ENCODE results near the gene GABRG3.

Gene GABRG3

DNA sequence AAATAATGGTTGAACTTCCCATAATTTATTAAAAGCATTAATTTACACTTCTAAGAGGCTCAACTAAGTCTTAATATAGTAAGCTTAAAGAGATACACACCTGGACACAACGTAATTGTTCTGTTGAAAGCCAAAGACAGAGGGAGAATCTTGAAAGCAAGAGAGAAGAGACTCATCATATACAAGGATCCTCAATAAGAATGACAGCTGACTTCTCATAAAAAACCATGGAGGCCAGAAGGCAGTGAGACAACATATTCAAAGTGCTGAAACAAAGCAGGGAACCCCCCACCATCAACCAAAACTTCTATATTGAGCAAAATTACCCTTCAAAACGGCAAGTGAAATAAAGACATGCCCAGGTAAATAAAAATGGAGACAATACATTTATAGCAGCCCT, 16.6 kb upstream of the GABRG3 start:
- no peak for TF ChIP-seq POLR2AphosphoS5 (IDR thresholded peaks at IDR 0.05; ENCODE audit: low read depth, low read length)
- TF ChIP-seq, protein P1, sequence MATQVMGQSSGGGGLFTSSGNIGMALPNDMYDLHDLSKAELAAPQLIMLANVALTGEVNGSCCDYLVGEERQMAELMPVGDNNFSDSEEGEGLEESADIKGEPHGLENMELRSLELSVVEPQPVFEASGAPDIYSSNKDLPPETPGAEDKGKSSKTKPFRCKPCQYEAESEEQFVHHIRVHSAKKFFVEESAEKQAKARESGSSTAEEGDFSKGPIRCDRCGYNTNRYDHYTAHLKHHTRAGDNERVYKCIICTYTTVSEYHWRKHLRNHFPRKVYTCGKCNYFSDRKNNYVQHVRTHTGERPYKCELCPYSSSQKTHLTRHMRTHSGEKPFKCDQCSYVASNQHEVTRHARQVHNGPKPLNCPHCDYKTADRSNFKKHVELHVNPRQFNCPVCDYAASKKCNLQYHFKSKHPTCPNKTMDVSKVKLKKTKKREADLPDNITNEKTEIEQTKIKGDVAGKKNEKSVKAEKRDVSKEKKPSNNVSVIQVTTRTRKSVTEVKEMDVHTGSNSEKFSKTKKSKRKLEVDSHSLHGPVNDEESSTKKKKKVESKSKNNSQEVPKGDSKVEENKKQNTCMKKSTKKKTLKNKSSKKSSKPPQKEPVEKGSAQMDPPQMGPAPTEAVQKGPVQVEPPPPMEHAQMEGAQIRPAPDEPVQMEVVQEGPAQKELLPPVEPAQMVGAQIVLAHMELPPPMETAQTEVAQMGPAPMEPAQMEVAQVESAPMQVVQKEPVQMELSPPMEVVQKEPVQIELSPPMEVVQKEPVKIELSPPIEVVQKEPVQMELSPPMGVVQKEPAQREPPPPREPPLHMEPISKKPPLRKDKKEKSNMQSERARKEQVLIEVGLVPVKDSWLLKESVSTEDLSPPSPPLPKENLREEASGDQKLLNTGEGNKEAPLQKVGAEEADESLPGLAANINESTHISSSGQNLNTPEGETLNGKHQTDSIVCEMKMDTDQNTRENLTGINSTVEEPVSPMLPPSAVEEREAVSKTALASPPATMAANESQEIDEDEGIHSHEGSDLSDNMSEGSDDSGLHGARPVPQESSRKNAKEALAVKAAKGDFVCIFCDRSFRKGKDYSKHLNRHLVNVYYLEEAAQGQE (IDR thresholded peaks at IDR 0.05; ENCODE audit: insufficient read depth in 1 of 2, low read depth in 2 of 2, low read length in 2 of 2), result no peak
- no peak for TF ChIP-seq TAF1 (IDR thresholded peaks at IDR 0.05; ENCODE audit: borderline replicate concordance, insufficient read depth, low read length)
- TF ChIP-seq FOXP2 (optimal IDR thresholded peaks at IDR 0.05; ENCODE audit: borderline replicate concordance, extremely low read depth, extremely low read length, insufficient read depth), result no peak

DNA sequence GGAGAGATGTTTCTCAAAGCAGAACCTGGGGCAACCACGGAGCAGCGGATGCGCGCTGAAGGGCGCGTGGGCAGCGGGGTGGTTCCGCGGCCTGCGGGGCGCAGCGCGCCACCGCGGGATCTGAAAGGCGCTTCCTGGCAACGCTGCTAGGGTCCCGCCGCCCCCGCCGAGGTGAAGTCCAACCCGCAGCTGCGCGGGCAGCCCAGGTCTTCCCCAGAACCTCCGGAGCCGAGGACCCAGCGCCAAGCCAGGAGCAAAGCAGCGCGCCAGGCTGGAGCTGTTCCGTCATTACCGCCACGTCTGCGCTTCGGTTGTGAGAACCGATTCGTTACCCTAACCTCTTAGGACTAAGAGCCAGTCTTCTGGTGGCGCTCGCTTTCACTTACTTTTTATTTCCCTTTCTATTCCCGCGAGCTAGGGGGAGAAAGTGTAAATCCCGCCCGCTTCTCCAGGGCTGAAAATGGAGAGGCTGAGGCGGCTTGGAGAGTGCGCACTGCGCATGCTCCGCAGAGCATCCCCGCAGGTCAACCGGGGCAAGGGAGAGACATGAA, 3.2 kb upstream of the GABRG3 start:
- no peak for TF ChIP-seq TAF1 (IDR thresholded peaks at IDR 0.05; ENCODE audit: borderline replicate concordance, insufficient read depth, low read length)
- no peak for TF ChIP-seq SIN3A (IDR thresholded peaks at IDR 0.05; ENCODE audit: borderline replicate concordance, insufficient read depth, low read length)
- TF ChIP-seq POLR2AphosphoS5 (IDR thresholded peaks at IDR 0.05; ENCODE audit: low read depth, low read length), result no peak
- TF ChIP-seq FOXP2 (optimal IDR thresholded peaks at IDR 0.05; ENCODE audit: borderline replicate concordance, extremely low read depth, extremely low read length, insufficient read depth), result no peak
- TF ChIP-seq, protein P1 (IDR thresholded peaks at IDR 0.05; ENCODE audit: insufficient read depth in 1 of 2, low read depth in 2 of 2, low read length in 2 of 2), result no peak

- TF ChIP-seq SIN3A (IDR thresholded peaks at IDR 0.05; ENCODE audit: borderline replicate concordance, insufficient read depth, low read length), result no peak
- TF ChIP-seq, protein P1 (IDR thresholded peaks at IDR 0.05; ENCODE audit: insufficient read depth in 1 of 2, low read depth in 2 of 2, low read length in 2 of 2), result no peak
- TF ChIP-seq POLR2AphosphoS5 (IDR thresholded peaks at IDR 0.05; ENCODE audit: low read depth, low read length), result no peak
- no peak for TF ChIP-seq FOXP2 (optimal IDR thresholded peaks at IDR 0.05; ENCODE audit: borderline replicate concordance, extremely low read depth, extremely low read length, insufficient read depth)
- no peak for TF ChIP-seq TAF1 (IDR thresholded peaks at IDR 0.05; ENCODE audit: borderline replicate concordance, insufficient read depth, low read length)
Observed at GRCh38 chr15:26968806-26969205, 2.2 kb upstream of the GABRG3 start.

- TF ChIP-seq FOXP2 (optimal IDR thresholded peaks at IDR 0.05; ENCODE audit: borderline replicate concordance, extremely low read depth, extremely low read length, insufficient read depth), result no peak
Observed at GRCh38 chr15:26971271-26972018, 464 bp downstream of the GABRG3 start.

- TF ChIP-seq POLR2AphosphoS5 (IDR thresholded peaks at IDR 0.05; ENCODE audit: low read depth, low read length) (no peak), SIN3A (IDR thresholded peaks at IDR 0.05; ENCODE audit: borderline replicate concordance, insufficient read depth, low read length) (no peak), TAF1 (IDR thresholded peaks at IDR 0.05; ENCODE audit: borderline replicate concordance, insufficient read depth, low read length) (no peak), FOXP2 (optimal IDR thresholded peaks at IDR 0.05; ENCODE audit: borderline replicate concordance, extremely low read depth, extremely low read length, insufficient read depth) (no peak)
- TF ChIP-seq, protein P1 (IDR thresholded peaks at IDR 0.05; ENCODE audit: insufficient read depth in 1 of 2, low read depth in 2 of 2, low read length in 2 of 2), result no peak
Observed at GRCh38 chr15:26972636-26973035, 1.7 kb downstream of the GABRG3 start.

Data from PFSK-1 (cell line).